GM12892 (cell line): ENCODE results near the gene EGFR.

ENCODE experiments used
- POLR2A ChIP-seq: IDR thresholded peaks from 2 replicates; pipeline ENCODE4 v1.6.1; 2011; ENCODE audit warnings: low read depth, low read length, control low read depth
- POLR2AphosphoS5 ChIP-seq: IDR thresholded peaks from 2 replicates; pipeline ENCODE4 v1.6.1; 2011; ENCODE audit warnings: low read depth, low read length, control low read depth
- TAF1 ChIP-seq: IDR thresholded peaks from 2 replicates; pipeline ENCODE4 v1.6.1; 2011; ENCODE audit warnings: low read depth, mild to moderate bottlenecking, control low read depth, low read length, borderline replicate concordance

GRCh38 chr7:55016061-55016745 is 2.6 kb upstream of the EGFR start:
- TF ChIP-seq POLR2A (no peak), TAF1 (no peak), POLR2AphosphoS5 (no peak)
